ENCODE measurements around the gene FGFRL1. TPM values are rescaled to one million over a fixed set of nuclear protein-coding genes. Genes with fewer than 3 reads are reported as not detected.
A peak's percentile ranks its signal among the peaks of the same experiment; 100 is the strongest.

The FGFRL1 gene
- total RNA-seq, 2 donors from 2014 or later: 38.7 to 50.4 TPM

- WGBS, 2 donors: 86 to 87% methylated on average over 5 of the region's 5 CpGs
- Histone ChIP-seq H3K9me3 (no peaks in the 10 kb centered on the region), H3K4me1 (peaks cover 37% of the 10 kb centered on the region), H3K27me3 (peaks cover 0 to 11% of the 10 kb centered on the region in 2 donors), H3K27ac (no peak overlapping the region), H3K4me3 (no peak overlapping the region), H3K36me3 (replicated peaks in 1 of 2; ENCODE audit: insufficient read depth in 1 of 2, low read depth in 2 of 2) (no peaks in the 10 kb centered on the region)
- intact Hi-C loops (cut with DNase I): no loop called here
- TF ChIP-seq POLR2A (IDR thresholded peaks at IDR 0.05) (no peak), CTCF (IDR thresholded peaks at IDR 0.05) (no peak)
- no peak for ATAC-seq
- no peak for DNase-seq
Observed at GRCh38 chr4:1006856-1007255, 4.6 kb upstream of the FGFRL1 start.

DNA sequence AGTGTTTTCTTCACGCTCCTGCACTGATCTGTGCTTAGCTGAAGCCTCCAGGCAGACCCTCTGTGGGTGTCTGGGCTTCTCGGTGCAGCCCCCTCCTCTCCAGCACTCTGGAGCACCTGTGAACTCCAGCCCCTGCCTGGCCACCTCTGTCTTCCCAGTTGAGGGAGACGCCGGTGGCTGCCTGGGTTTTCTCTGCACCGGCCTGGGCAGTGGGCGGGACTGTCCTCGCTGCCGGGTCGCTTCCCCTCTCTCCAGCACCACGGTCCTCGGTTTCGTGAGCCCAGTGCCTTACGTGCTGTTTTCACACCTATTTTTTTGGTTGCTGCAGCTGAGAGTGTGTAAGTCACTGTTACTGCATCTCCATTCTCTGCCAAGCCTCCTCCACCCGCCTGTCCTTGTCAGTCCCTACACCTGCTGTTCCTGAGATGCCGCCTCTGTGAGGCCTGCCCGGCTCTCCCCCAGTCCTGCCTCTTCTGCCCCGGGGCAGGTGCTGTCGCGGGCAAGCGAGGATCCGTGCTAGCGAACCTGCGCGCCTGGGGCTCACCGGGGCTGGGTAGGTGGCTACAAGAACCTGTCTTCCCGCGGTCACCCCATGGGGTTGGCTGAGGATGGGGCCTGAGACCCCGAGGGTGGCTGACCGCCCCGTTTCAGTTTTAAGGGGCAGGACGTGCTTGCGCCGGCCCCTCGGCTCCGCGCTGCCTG, 2.4 kb upstream of the FGFRL1 start:
- DNase-seq (peak; percentile 30 to 57 (median 52)), ATAC-seq (no peak)
- Histone ChIP-seq H3K27ac (peak overlapping the region in 2 of 4 donors; percentile 52 to 58), H3K4me1 (peaks cover 37% of the 10 kb centered on the region), H3K4me3 (peak overlapping the region; percentile 37 to 47), H3K27me3 (no peaks in the 10 kb centered on the region), H3K36me3 (replicated peaks in 1 of 2; ENCODE audit: insufficient read depth in 1 of 2, low read depth in 2 of 2) (no peaks in the 10 kb centered on the region), H3K9me3 (no peaks in the 10 kb centered on the region)
- WGBS, 2 donors: 4 to 6% methylated on average over 27 to 36 of the region's 36 CpGs
- intact Hi-C loops (cut with DNase I): no loop called here
- TF ChIP-seq CTCF (IDR thresholded peaks at IDR 0.05): no peak
- no peak for TF ChIP-seq POLR2A (IDR thresholded peaks at IDR 0.05)

DNA sequence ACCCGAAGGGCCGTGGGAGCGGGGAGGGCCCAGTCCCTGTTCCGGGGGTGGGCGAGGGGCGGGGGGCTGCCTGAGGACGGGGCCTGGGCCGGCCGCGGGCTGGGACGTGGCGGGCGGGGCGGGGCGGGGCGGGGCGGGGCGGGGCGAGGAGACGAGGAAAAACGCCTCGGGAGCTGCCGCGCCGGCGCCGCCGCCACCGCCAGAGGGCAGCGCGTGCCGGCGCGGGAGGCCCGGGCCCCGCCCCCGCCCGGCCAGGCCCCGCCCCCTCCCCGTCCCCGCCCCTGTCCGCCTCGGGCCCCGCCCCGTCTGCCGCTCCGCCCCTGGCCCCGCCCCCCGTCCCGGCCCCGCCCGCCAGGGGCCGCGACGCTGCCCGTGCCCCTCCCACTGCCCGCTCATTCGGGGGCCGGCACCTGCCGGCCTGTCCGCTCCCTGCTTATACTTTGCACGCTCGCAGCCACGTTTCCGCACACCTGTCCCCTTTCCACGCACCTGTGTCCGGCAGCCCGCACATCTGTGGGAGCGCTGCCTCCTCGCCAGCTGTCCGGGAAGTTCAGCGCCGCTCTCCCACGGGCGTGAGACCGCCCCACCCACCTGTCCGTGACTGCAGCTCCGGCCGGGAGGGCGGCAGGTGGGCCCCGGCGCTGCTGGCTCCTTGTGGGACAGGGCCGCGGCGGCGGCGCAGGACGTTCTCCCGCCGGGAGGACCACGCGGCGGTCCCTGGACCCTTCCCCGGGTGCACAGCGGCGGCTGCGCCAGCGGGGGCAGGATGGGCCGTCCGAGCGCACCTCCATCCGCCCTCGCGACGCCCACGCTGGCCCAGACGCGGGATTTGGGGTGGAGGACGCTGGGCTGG, 1.7 kb upstream of the FGFRL1 start:
- 0% methylated on average over 53 of the region's 109 CpGs; no CpG with 5 or more reads in 1 of the 2 donors for WGBS, 2 donors
- Histone ChIP-seq H3K36me3 (replicated peaks in 1 of 2; ENCODE audit: insufficient read depth in 1 of 2, low read depth in 2 of 2) (no peaks in the 10 kb centered on the region), H3K27me3 (no peaks in the 10 kb centered on the region), H3K4me1 (peaks cover 37% of the 10 kb centered on the region), H3K9me3 (no peaks in the 10 kb centered on the region), H3K27ac (peak overlapping the region; percentile 85 to 94 (median 90)), H3K4me3 (peak overlapping the region; percentile 54 to 62)
- TF ChIP-seq POLR2A (IDR thresholded peaks at IDR 0.05): peak; percentile 58 to 76 (median 65)
- peak in 4 of 7 experiments; percentile 11 to 38 (median 30) for TF ChIP-seq CTCF (IDR thresholded peaks at IDR 0.05)
- intact Hi-C loops (cut with DNase I): no loop called here
- DNase-seq: peak; percentile 77 to 86 (median 81)
- peak; percentile 64 for ATAC-seq

DNA sequence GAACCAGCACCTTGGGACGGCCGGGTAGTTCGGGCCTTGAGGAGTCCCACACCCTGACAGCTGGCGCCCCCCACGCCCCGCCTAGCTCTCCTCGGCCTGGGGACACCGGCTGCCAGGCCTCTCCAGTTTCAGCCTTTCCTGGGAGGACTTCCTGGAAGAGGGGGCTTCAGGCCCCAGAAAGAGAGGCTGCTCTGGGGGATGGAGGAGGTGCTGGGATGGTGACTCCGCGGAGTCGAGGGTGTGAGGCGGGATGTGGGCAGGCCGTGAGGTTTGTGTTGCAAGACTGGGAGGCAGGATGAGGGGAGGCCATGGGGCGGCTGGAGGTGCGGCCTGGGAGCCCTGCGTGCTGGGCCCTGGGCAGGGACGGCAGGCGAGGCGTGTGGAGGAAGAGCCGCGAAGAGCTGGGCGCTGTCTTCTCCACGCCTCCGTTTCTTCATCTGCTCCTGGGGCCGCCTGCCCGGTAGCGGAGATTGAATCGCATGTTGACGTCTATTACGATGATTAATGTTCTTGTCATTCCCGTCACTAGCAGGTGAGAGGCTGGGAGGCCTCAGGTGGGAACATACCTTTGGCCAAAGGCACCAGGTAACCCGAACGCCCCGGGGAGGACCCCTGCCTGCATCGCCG, 918 bp upstream of the FGFRL1 start:
- no peaks in the 10 kb centered on the region for H3K36me3 ChIP-seq (replicated peaks in 1 of 2; ENCODE audit: insufficient read depth in 1 of 2, low read depth in 2 of 2)
- peaks cover 42% of the 10 kb centered on the region for H3K4me1 ChIP-seq
- 0 to 2% methylated on average over 16 to 31 of the region's 36 CpGs for WGBS, 2 donors
- ATAC-seq: peak; percentile 25
- no peaks in the 10 kb centered on the region for H3K9me3 ChIP-seq
- peak overlapping the region; percentile 85 to 94 (median 90) for H3K27ac ChIP-seq
- no peaks in the 10 kb centered on the region for H3K27me3 ChIP-seq
- TF ChIP-seq POLR2A (IDR thresholded peaks at IDR 0.05) (peak in 2 of 3 donors; percentile 14 to 40), CTCF (IDR thresholded peaks at IDR 0.05) (no peak)
- peak overlapping the region; percentile 54 to 62 for H3K4me3 ChIP-seq
- intact Hi-C loops (cut with DNase I): no loop called here
- DNase-seq: peak; percentile 59 to 77 (median 68)
